ENCODE measurements around the gene KMT2E.

The KMT2E gene

GRCh38 chr7:105131890-105132289 lies 117.9 kb downstream of the KMT2E start:
- DNase-seq (ENCODE audit: low read depth) = no peak

- DNase-seq (ENCODE audit: low read depth) = no peak
These were observed 118.3 kb downstream of the KMT2E start for GRCh38 chr7:105132335-105132734.

GRCh38 chr7:105132835-105133234 lies 118.8 kb downstream of the KMT2E start:
- no peak for DNase-seq (ENCODE audit: low read depth)

DNA sequence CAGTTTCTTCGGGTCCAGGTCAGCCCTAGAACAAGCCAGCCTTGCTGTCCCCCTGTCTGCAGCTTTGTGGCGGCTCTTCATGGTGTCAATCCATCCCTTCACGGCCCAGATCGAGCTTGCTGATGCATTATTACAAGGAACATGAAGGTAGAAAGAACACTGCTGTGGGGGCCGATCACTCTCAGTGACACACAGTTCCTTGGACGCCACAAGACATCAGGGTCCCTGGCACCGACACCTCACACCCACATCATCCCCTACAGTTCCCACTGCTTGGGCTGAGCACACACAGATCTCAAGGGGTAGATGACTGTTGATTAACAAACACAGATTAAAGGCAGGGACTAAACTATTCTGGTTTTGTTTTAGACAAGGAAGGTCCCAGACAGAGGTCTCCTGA lies 119.4 kb downstream of the KMT2E start:
- DNase-seq (ENCODE audit: low read depth) = no peak

GRCh38 chr7:105133986-105134655 lies 120.1 kb downstream of the KMT2E start:
- DNase-seq (ENCODE audit: low read depth) = no peak

- no peak for DNase-seq (ENCODE audit: low read depth)
These were observed 122.2 kb downstream of the KMT2E start for GRCh38 chr7:105136221-105136620.

- DNase-seq (ENCODE audit: low read depth) = no peak
These were observed 123.9 kb downstream of the KMT2E start for GRCh38 chr7:105137898-105138297.

DNA sequence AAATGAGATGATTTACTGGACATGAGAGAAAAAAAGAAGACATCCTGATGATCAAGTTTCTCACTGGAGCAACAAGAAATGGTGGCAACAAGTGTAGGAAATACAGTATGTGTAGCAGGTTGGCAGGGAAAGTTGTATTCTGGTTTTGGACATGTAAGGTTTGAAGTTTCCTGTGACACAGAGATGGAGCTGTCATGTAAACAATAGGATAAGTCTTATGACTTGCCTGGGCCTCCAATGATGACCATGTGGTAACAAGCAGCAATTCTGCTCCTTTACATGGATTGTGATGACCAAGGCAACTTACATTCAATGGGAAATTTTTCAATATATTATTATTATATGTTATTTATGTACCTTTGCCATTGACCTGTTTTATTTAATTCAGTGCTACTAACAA lies 125.4 kb downstream of the KMT2E start:
- DNase-seq (ENCODE audit: low read depth) = no peak

DNA sequence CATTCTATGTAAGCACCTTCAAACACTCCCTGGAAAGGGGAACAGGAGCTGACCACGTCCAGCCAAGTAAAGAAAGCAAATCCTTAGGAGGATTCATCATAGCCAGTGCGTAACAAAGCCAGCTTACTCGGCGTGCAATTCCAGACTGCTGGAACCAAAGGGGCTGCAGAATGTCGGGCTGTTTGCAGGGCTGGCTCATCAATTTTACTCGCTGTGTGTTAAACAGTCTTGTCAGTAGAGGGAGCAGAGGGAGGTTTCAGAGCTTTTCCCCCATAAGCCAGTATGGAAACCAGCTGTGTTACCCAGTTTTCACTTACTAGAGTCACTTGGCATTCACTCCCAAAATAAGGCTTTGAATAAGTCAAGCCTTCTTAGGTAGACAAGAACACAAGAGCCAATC lies 127.1 kb downstream of the KMT2E start:
- DNase-seq (ENCODE audit: low read depth) = no peak

DNA sequence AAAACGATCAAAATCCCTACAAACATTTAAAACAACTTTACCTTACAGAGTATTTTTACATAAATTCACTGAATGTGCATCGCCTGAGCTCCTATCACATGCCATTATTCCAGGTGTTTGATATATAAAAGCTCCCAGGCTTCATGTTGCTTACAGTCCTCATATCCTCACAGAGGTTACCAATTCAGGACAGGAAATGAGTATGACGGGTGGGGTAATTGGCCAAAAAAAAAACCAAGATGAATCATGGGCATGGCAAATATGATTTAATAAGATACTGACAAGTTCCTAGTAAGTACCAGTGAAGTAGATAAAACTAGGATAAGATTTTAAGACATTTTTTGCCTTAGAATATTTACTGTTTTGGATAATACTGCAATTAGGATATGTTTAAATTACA lies 135.8 kb downstream of the KMT2E start:
- no peak for DNase-seq (ENCODE audit: low read depth)

DNA sequence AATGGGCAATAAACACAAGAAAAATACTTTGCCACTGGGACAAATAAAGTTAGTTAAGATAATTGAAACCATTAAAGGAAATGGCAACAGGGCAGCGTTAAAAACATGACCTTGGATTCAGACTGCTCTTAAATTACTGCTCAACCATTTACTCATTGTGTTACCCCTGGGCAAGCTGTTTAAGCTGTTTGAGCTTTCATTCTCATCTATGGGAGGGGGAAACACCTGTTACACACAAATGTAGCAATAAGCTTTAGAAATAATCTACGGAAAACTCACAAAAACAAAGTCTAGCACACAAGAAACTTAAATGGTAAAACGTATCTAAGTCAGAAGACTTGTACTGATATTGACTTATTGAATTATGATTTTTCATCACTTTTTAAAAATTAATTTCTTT lies 137.1 kb downstream of the KMT2E start:
- DNase-seq (ENCODE audit: low read depth) = no peak

DNA sequence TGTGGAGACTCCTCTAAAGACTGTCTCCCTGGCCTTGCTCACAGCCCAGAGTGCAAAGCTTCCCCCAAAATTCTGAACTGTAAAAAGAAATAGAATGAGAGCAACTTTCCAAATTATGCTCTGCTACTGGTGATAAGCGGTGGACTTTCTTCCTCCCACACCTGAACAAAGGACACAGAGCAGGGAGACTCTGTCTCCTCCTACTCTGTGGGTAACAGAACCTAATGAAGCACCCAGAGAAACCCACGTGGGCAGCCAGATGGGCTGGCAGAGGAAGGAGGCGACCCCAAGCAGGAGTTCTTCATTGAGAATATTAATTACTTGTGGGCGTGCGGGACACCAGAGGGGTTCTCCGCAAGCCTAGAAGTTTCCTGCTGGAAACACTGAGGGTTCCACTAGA lies 139.5 kb downstream of the KMT2E start:
- DNase-seq (ENCODE audit: low read depth) = no peak

DNA sequence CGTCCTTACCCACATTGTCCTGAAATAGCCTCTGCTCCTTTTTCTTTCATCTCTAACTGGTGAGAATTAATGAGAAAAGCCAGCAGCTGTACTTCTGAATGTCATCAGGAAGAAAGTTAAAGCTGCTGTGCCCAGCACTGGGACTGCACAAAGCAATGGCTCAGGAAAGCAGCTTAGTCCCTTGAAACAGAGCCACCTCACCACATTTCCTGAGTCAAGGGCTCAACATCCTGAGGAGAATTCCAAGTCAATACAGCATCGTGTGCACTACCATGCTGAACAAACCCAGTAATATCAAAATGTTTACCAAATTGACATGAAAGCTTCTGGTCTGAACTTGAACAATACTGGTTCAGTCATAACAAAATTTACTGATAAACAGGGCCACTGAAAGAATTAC lies 140.1 kb downstream of the KMT2E start:
- DNase-seq (ENCODE audit: low read depth) = no peak

- no peak for DNase-seq (ENCODE audit: low read depth)
These were observed 142.7 kb downstream of the KMT2E start for GRCh38 chr7:105156731-105157130.

GRCh38 chr7:105157278-105157677 lies 143.3 kb downstream of the KMT2E start:
- no peak for DNase-seq (ENCODE audit: low read depth)

DNA sequence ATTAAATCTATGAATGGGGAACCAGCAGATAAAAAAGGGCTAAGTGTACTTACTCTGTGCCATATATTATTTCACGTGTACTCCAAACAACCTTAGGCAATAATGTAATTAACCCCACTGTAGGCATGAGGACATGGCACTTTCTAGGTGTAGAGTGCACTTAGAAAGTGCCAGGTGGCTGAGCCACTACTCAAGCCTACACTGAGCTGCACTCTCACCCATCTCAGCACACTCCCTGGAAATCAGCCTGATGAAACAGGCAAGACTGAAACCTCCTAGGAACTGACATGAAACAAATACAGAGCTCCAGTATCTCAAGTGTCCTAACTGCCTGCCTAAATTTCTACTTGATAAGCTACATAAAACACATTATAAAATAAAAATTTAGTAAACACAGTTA lies 147.4 kb downstream of the KMT2E start:
- DNase-seq (ENCODE audit: low read depth) = no peak

Data from activated T-helper 9 cell treated with anti-CD3 and anti-CD28 coated beads, Interleukin-2, amount 50 U/mL, for 16 hours (primary cell).